GM12878 (cell line): ENCODE results near the gene TOPORS.

Experiments used
- GABPA ChIP-seq: IDR thresholded peaks from 2 replicates; pipeline ENCODE4 v1.6.1; 2014; ENCODE audit warnings: antibody characterized with exemption, low read depth, mild to moderate bottlenecking, inconsistent platforms
- NBN ChIP-seq: fragments of 450-650 bp; IDR thresholded peaks from 2 replicates; pipeline ENCODE4 v1.6.1; 2016
- SMAD1 ChIP-seq: fragments of 450-650 bp; IDR thresholded peaks from 2 replicates; pipeline ENCODE4 v1.6.1; 2018; ENCODE audit warnings: mild to moderate bottlenecking, low read depth; ENCODE audit not compliant: partially characterized antibody
- TCF12 ChIP-seq: IDR thresholded peaks from 2 replicates; pipeline ENCODE4 v1.6.1; 2011; ENCODE audit warnings: low read depth, mild to moderate bottlenecking, low read length

- TF ChIP-seq GABPA (no peak), SMAD1 (no peak), TCF12 (no peak), NBN (no peak)
Observed at GRCh38 chr9:32574858-32575257, 22.5 kb upstream of the TOPORS start.
